Right atrium auricular region (tissue), 2 donors: ENCODE measurements around the gene KCNJ4. TPM values are rescaled to one million over a fixed set of nuclear protein-coding genes. Genes with fewer than 3 reads are reported as not detected.

ENCODE experiments used
- DNase-seq: peaks from one replicate; pipeline ENCODE4 v3.0.0-alpha.2; 2019; ENCODE audit warnings: low spot score
- H3K27ac ChIP-seq, 2 donors: fragments of 200-600 bp; sonication (generic); 1 replicate in 1 of 2; 2 replicates in 1 of 2; pipeline ENCODE4 v1.5.1; 2016 to 2019
- H3K27me3 ChIP-seq, 2 donors: fragments of 200-600 bp; sonication (generic); one replicate each; pipeline versions ENCODE4 v1.5.1 to v1.6.0; 2017 to 2019
- H3K36me3 ChIP-seq: fragments of 200-600 bp; sonication (generic); one replicate; pipeline ENCODE4 v1.5.1; 2016
- H3K4me1 ChIP-seq, 2 donors: fragments of 200-600 bp; sonication (generic); one replicate each; pipeline versions ENCODE4 v1.5.1 to v1.6.0; 2017 to 2019
- H3K4me3 ChIP-seq, 2 donors: fragments of 200-600 bp; sonication (generic); 1 replicate in 1 of 2; 2 replicates in 1 of 2; pipeline ENCODE4 v1.5.1; 2017 to 2019; ENCODE audit warnings: mild to moderate bottlenecking in 1 of 2, moderate library complexity in 1 of 2
- H3K9me3 ChIP-seq, 2 donors: fragments of 200-600 bp; sonication (generic); one replicate each; pipeline ENCODE4 v1.5.1; 2019
- CTCF ChIP-seq, 2 donors: fragments of 200-600 bp; sonication (generic); IDR thresholded peaks; one replicate each; pipeline ENCODE4 v1.5.1; 2019; ENCODE audit warnings: antibody characterized with exemption in 2 of 2
- total RNA-seq, 2 donors: library from RNA; depleted of rRNA; stranded (reverse); fragments of >200 nt; gene quantifications; one replicate each; pipeline ENCODE4 v1.1.0, GENCODE V29; 2016

KCNJ4 gene
- total RNA-seq, 2 donors from 2014 or later: 7.0 to 36.7 TPM

GRCh38 chr22:38424525-38425080, 30.4 kb downstream of the KCNJ4 start:
- no peak for DNase-seq
- no peak for TF ChIP-seq CTCF (IDR thresholded peaks at IDR 0.05)

GRCh38 chr22:38423512-38424503, 31.2 kb downstream of the KCNJ4 start:
- Histone ChIP-seq H3K36me3 (no peaks in the 10 kb centered on the region), H3K27me3 (no peaks in the 10 kb centered on the region), H3K27ac (no peak overlapping the region), H3K4me1 (no peaks in the 10 kb centered on the region), H3K4me3 (no peak overlapping the region), H3K9me3 (no peaks in the 10 kb centered on the region)
- no peak for TF ChIP-seq CTCF (IDR thresholded peaks at IDR 0.05)
- no peak for DNase-seq

More at GRCh38 chr22:38424525-38425080, 30.4 kb downstream of the KCNJ4 start:
- Histone ChIP-seq H3K4me3 (no peak overlapping the region), H3K4me1 (no peaks in the 10 kb centered on the region), H3K27ac (no peak overlapping the region), H3K27me3 (no peaks in the 10 kb centered on the region), H3K36me3 (no peaks in the 10 kb centered on the region), H3K9me3 (no peaks in the 10 kb centered on the region)

GRCh38 chr22:38422611-38423511, 32.1 kb downstream of the KCNJ4 start:
- no peak for DNase-seq
- no peaks in the 10 kb centered on the region for H3K4me1 ChIP-seq
- no peak overlapping the region for H3K27ac ChIP-seq
- H3K36me3 ChIP-seq: no peaks in the 10 kb centered on the region
- H3K4me3 ChIP-seq: no peak overlapping the region
- no peak for TF ChIP-seq CTCF (IDR thresholded peaks at IDR 0.05)
- H3K9me3 ChIP-seq: no peaks in the 10 kb centered on the region
- no peaks in the 10 kb centered on the region for H3K27me3 ChIP-seq

- TF ChIP-seq CTCF (IDR thresholded peaks at IDR 0.05): no peak
Measured at GRCh38 chr22:38420734-38421133, 34.3 kb downstream of the KCNJ4 start.

GRCh38 chr22:38419858-38420160, 35.2 kb downstream of the KCNJ4 start:
- H3K27ac ChIP-seq: no peak overlapping the region
- no peak overlapping the region for H3K4me3 ChIP-seq
- H3K9me3 ChIP-seq: no peaks in the 10 kb centered on the region
- no peaks in the 10 kb centered on the region for H3K36me3 ChIP-seq
- peaks cover 0 to 10% of the 10 kb centered on the region in 2 donors for H3K4me1 ChIP-seq
- H3K27me3 ChIP-seq: no peaks in the 10 kb centered on the region
- no peak for TF ChIP-seq CTCF (IDR thresholded peaks at IDR 0.05)
- no peak for DNase-seq

More at GRCh38 chr22:38420734-38421133, 34.3 kb downstream of the KCNJ4 start:
- DNase-seq: no peak
- Histone ChIP-seq H3K36me3 (no peaks in the 10 kb centered on the region), H3K4me3 (no peak overlapping the region), H3K27ac (no peak overlapping the region), H3K27me3 (no peaks in the 10 kb centered on the region), H3K9me3 (no peaks in the 10 kb centered on the region), H3K4me1 (peaks cover 0 to 3% of the 10 kb centered on the region in 2 donors)
